GM06990 (cell line): ENCODE measurements around the gene CMTM8.
"Not testable (repeated sequence)": the region's sequence is repeated elsewhere in the genome, so short reads cannot be mapped to it uniquely, and the experiment has no call there.

Experiments used
- DNase-seq: peaks from one replicate; pipeline ENCODE4 v3.0.0-alpha.2; 2011; ENCODE audit not compliant: insufficient read length; ENCODE audit errors: extremely low read depth
- H3K27me3 ChIP-seq: replicated peaks from 2 replicates; pipeline ENCODE4 v1.6.0; 2011; ENCODE audit warnings: low read length; ENCODE audit not compliant: control insufficient read depth, insufficient read depth
- H3K36me3 ChIP-seq: 2 replicates; pipeline ENCODE4 v1.5.1; 2011; ENCODE audit warnings: low read length; ENCODE audit not compliant: control insufficient read depth, insufficient read depth
- H3K4me3 ChIP-seq: replicated peaks from 2 replicates; pipeline ENCODE4 v1.5.1; 2011; ENCODE audit warnings: low read depth, mild to moderate bottlenecking, control low read depth, low read length
- TF ChIP-seq, protein P1 (sequence below): IDR thresholded peaks from 2 replicates; pipeline ENCODE4 v1.5.1; 2011; ENCODE audit warnings: low read length, control low read depth, mild to moderate bottlenecking, inconsistent platforms; ENCODE audit not compliant: insufficient read depth, poor library complexity, severe bottlenecking

The CMTM8 gene

DNA sequence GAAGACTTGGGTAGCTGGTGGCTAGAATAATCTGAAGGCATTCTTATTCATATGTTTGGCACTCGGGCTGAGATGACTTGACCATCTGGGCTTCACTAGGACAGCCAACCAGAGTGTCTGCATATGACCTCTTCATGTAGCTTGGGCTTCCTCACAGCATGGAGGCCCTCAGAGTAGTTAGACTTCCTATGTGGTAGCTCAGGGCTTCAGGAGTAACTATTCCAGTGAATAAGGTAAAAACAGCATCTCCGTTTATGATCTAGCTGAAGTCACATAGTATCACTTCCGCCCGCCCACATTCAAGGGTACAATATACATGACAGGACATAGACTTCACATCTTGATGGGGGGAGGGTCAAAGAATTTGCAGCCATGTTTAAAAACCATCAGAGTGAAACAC, 18.9 kb upstream of the CMTM8 start:
- DNase-seq, result no peak
- no peaks in the 10 kb centered on the region for H3K36me3 ChIP-seq
- TF ChIP-seq, protein P1, sequence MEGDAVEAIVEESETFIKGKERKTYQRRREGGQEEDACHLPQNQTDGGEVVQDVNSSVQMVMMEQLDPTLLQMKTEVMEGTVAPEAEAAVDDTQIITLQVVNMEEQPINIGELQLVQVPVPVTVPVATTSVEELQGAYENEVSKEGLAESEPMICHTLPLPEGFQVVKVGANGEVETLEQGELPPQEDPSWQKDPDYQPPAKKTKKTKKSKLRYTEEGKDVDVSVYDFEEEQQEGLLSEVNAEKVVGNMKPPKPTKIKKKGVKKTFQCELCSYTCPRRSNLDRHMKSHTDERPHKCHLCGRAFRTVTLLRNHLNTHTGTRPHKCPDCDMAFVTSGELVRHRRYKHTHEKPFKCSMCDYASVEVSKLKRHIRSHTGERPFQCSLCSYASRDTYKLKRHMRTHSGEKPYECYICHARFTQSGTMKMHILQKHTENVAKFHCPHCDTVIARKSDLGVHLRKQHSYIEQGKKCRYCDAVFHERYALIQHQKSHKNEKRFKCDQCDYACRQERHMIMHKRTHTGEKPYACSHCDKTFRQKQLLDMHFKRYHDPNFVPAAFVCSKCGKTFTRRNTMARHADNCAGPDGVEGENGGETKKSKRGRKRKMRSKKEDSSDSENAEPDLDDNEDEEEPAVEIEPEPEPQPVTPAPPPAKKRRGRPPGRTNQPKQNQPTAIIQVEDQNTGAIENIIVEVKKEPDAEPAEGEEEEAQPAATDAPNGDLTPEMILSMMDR, result no peak
- H3K27me3 ChIP-seq, result no peaks in the 10 kb centered on the region
- H3K4me3 ChIP-seq, result no peak overlapping the region

DNA sequence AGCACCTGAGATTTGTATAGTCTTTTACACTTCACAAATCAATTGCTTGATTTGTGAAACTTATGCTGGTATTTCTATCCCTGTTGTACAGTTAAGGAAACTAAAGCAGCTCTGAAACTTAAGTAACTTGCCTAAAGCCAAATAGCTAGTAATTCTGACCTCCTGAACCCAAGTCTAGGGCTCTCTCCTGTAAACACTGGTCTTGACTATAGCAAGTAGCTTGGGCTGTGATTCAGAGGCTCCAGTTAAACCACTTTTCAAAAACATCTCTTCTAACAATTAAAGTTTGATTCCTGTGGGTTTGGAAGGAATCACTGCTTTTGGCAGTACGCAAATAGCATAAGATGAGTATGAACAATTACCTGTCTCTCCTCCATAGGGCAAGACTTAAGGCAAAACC, 18.5 kb upstream of the CMTM8 start:
- no peak for DNase-seq
- no peaks in the 10 kb centered on the region for H3K36me3 ChIP-seq
- TF ChIP-seq, protein P1, result no peak

DNA sequence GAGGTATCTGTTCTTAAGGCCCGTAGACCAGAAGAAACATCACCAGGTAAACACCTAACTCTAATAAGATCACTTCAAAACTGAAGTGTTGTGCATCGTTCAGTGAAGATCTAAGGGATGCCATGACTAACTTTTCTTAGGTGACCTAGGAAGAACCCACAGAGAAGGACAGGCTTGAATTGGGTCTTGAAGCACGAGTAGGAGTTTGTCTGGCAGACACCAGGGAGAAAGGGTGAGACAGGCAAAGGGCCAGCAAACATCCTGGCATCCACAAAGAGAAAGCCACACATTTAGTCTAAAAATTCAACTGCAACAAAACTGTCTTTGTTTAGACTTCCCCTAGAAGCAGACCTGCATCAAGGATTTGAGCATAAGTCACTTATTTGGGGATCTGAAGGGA, 15.5 kb upstream of the CMTM8 start:
- DNase-seq, result no peak
- TF ChIP-seq, protein P1, result no peak

More for the DNA sequence above, 18.5 kb upstream of the CMTM8 start:
- Histone ChIP-seq H3K4me3 (no peak overlapping the region), H3K27me3 (no peaks in the 10 kb centered on the region)

DNA sequence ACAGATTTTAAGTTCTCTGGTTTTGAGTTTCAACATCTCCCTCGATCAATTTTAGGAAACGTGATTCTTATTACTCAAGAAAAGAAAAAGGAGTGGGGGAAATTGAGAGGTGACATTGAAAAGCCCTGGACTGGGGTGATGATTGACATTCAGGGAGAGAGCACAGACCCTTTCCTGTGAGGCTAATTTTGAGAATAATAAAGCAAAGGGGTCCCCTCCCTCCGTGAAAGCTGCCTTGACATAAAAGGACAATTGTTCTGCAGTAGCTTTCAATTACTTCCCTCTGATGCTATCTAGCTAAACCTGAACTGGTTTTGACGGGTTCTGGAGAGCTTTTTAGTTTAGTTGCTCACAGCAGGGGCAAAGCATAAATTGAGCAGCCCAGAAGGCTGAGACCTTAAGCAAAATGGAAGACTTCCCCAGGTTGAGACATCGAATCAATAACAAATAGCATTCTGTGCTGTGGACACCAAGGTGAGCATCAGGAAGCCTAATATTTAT, 14.4 kb upstream of the CMTM8 start:
- TF ChIP-seq, protein P1, result no peak
- Histone ChIP-seq H3K36me3 (no peaks in the 10 kb centered on the region), H3K27me3 (no peaks in the 10 kb centered on the region), H3K4me3 (no peak overlapping the region)
- DNase-seq, result no peak

More for the DNA sequence above, 15.5 kb upstream of the CMTM8 start:
- Histone ChIP-seq H3K36me3 (no peaks in the 10 kb centered on the region), H3K27me3 (no peaks in the 10 kb centered on the region), H3K4me3 (no peak overlapping the region)

DNA sequence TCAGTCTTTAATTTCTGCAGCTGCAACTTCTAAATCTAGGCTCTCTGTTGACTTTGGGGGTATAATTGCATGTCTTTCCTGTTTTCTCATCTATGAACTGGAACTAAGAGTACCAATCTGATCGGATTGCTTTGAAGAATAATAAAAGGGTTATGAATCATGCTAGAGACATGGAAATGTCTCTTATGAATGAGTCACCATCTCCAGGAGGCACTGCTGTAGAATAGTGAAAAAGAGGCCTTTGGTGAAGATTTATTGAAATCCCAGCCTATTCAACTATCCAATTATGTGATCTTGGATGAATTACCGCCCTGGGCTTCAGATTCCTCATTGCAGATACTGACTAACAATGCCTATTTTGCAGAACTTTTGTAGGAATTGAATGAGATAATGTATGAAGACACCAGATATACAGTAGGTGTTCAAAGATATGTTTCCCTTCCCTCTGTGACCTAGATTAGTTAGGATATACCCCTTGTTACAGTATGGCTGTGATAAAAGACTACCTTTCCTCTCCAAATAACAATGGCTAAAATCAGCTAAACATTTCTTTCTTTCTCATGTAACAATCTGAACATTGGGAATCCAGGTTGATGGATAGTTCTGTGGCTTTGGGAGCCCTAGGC, 11.5 kb upstream of the CMTM8 start:
- no peaks in the 10 kb centered on the region for H3K36me3 ChIP-seq
- no peaks in the 10 kb centered on the region for H3K27me3 ChIP-seq
- TF ChIP-seq, protein P1, result no peak
- no peak for DNase-seq
- no peak overlapping the region for H3K4me3 ChIP-seq

DNA sequence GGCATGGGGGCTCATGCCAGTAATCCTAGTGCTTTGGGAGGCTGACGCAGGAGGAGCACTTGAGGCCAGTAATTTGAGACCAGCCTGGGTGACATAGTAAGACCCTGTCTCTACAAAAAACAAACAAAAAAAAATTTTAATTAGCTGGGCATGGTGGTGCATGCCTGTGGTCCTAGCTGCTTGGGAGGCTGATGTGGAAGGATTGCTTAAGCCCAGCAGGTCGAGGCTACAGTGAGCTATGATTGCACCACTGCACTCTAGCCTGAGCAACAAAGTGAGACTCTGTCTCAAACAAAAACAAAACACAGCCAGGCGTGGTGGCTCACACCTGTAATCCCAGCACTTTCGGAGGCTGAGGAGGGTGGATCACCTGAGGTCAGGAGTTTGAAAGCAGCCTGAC, 9.7 kb upstream of the CMTM8 start:
- H3K4me3 ChIP-seq, H3K36me3 ChIP-seq, DNase-seq, H3K27me3 ChIP-seq: not testable (repeated sequence)
